ENCODE results near the gene C1orf198. TPM values are rescaled to one million over a fixed set of nuclear protein-coding genes. Genes with fewer than 3 reads are reported as not detected.

C1orf198 gene
- polyA plus RNA-seq, 1 donor (not counting 4 experiments of a cell fraction or from before 2014, with no cell fraction given) = 6.8 TPM

DNA sequence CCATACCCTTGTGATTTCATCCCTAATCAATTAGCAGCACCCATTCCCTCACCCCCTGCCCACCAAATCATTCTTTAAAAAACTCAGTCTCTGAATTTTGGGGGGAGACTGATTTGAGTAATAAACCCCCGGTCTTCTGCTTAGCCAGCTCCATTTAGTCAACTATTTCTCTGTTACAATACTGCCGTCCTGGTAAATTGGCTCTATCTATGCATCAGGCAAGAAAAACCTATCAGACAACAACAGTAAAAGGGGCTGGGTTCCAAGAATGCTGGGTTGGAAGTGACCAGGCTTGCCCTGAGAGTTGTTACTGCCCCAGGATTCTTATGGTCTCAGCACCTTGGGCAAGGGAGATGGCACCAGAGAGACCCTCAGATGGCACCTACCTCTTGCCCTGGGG is 16.3 kb upstream of the C1orf198 start:
- no peak overlapping the region for H3K9ac ChIP-seq (ENCODE audit: control insufficient read depth, extremely low read depth, insufficient read depth, low read length)
- FAIRE-seq (no peak), DNase-seq (ENCODE audit: low read depth, low spot score) (no peak)
- H3K4me2 ChIP-seq (ENCODE audit: control insufficient read depth, extremely low read depth, insufficient read depth, low read depth, low read length) = no peak overlapping the region
- no peaks in the 10 kb centered on the region for H3K36me3 ChIP-seq (ENCODE audit: control insufficient read depth in 2 of 2, extremely low read depth in 1 of 2, insufficient read depth in 2 of 2, low read length in 2 of 2)
- H3K79me2 ChIP-seq (ENCODE audit: control insufficient read depth, insufficient read depth, low read length) = no peaks in the 10 kb centered on the region
- no peak overlapping the region for H3K27ac ChIP-seq (ENCODE audit: control insufficient read depth, insufficient read depth, low read length)
- H3K9me1 ChIP-seq (ENCODE audit: control insufficient read depth, extremely low read depth, insufficient read depth, low read length) = no peaks in the 10 kb centered on the region
- H4K20me1 ChIP-seq (ENCODE audit: control insufficient read depth, extremely low read depth, insufficient read depth, low read length) = no peaks in the 10 kb centered on the region
- no peak overlapping the region for H2AFZ ChIP-seq (ENCODE audit: control insufficient read depth, low read length)
- TF ChIP-seq, protein P1, sequence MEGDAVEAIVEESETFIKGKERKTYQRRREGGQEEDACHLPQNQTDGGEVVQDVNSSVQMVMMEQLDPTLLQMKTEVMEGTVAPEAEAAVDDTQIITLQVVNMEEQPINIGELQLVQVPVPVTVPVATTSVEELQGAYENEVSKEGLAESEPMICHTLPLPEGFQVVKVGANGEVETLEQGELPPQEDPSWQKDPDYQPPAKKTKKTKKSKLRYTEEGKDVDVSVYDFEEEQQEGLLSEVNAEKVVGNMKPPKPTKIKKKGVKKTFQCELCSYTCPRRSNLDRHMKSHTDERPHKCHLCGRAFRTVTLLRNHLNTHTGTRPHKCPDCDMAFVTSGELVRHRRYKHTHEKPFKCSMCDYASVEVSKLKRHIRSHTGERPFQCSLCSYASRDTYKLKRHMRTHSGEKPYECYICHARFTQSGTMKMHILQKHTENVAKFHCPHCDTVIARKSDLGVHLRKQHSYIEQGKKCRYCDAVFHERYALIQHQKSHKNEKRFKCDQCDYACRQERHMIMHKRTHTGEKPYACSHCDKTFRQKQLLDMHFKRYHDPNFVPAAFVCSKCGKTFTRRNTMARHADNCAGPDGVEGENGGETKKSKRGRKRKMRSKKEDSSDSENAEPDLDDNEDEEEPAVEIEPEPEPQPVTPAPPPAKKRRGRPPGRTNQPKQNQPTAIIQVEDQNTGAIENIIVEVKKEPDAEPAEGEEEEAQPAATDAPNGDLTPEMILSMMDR (optimal IDR thresholded peaks at IDR 0.05 in 1 of 3, IDR thresholded peaks at IDR 0.05 in 1 of 3, conservative IDR thresholded peaks at IDR 0.05 in 1 of 3; ENCODE audit: extremely low read depth in 1 of 3, insufficient read depth in 2 of 3, low read length in 3 of 3) = no peak
- no peak for TF ChIP-seq EZH2 (IDR thresholded peaks at IDR 0.05; ENCODE audit: low read length)
- dilution Hi-C loops (cut with MboI; ENCODE audit: extremely low pct_ligation_motif_present, low sequenced_read_pairs) = no loop called here
- no peaks in the 10 kb centered on the region for H3K4me1 ChIP-seq (ENCODE audit: control insufficient read depth, extremely low read depth, insufficient read depth, low read length)
- H3K9me3 ChIP-seq (ENCODE audit: control insufficient read depth, low read depth, low read length) = peaks cover 3% of the 10 kb centered on the region
- no peaks in the 10 kb centered on the region for H3K27me3 ChIP-seq (ENCODE audit: control insufficient read depth, extremely low read depth, insufficient read depth, low read length)
- no peak overlapping the region for H3K4me3 ChIP-seq (ENCODE audit: control insufficient read depth in 2 of 3, extremely low read depth in 1 of 3, insufficient read depth in 2 of 3, low read depth in 1 of 3, low read length in 3 of 3)

DNA sequence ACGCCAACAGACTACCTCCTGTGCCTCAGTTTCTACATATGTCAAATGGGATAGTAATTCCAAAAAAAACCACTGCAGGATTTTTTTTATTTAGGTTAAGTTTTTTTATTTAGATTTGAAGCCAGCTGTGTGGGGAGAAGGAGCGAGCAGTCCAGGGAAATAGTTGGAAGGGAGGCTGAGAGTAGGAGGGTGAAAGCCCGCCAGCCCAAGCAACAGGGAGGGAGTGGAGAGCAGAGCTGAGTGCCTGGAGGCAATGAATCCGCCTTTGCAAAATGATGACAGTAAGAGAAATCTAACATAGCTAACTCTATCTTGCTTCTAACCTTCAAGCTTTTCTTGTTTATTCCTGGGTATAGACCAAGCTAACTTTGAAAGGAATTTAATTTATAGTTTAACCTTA is 15.6 kb upstream of the C1orf198 start:
- dilution Hi-C loops (cut with MboI; ENCODE audit: extremely low pct_ligation_motif_present, low sequenced_read_pairs) = no loop called here
- DNase-seq (ENCODE audit: low read depth, low spot score) (no peak), FAIRE-seq (no peak)
- TF ChIP-seq, protein P1 (optimal IDR thresholded peaks at IDR 0.05 in 1 of 3, IDR thresholded peaks at IDR 0.05 in 1 of 3, conservative IDR thresholded peaks at IDR 0.05 in 1 of 3; ENCODE audit: extremely low read depth in 1 of 3, insufficient read depth in 2 of 3, low read length in 3 of 3) = no peak
- no peak for TF ChIP-seq EZH2 (IDR thresholded peaks at IDR 0.05; ENCODE audit: low read length)
- Histone ChIP-seq H3K79me2 (ENCODE audit: control insufficient read depth, insufficient read depth, low read length) (no peaks in the 10 kb centered on the region), H3K27ac (ENCODE audit: control insufficient read depth, insufficient read depth, low read length) (no peak overlapping the region), H3K9me1 (ENCODE audit: control insufficient read depth, extremely low read depth, insufficient read depth, low read length) (no peaks in the 10 kb centered on the region), H3K4me3 (ENCODE audit: control insufficient read depth in 2 of 3, extremely low read depth in 1 of 3, insufficient read depth in 2 of 3, low read depth in 1 of 3, low read length in 3 of 3) (no peak overlapping the region), H3K9me3 (ENCODE audit: control insufficient read depth, low read depth, low read length) (peaks cover 3% of the 10 kb centered on the region), H3K27me3 (ENCODE audit: control insufficient read depth, extremely low read depth, insufficient read depth, low read length) (no peaks in the 10 kb centered on the region), H2AFZ (ENCODE audit: control insufficient read depth, low read length) (no peak overlapping the region), H3K9ac (ENCODE audit: control insufficient read depth, extremely low read depth, insufficient read depth, low read length) (no peak overlapping the region), H3K36me3 (ENCODE audit: control insufficient read depth in 2 of 2, extremely low read depth in 1 of 2, insufficient read depth in 2 of 2, low read length in 2 of 2) (no peaks in the 10 kb centered on the region), H3K4me1 (ENCODE audit: control insufficient read depth, extremely low read depth, insufficient read depth, low read length) (no peaks in the 10 kb centered on the region), H4K20me1 (ENCODE audit: control insufficient read depth, extremely low read depth, insufficient read depth, low read length) (no peaks in the 10 kb centered on the region), H3K4me2 (ENCODE audit: control insufficient read depth, extremely low read depth, insufficient read depth, low read depth, low read length) (no peak overlapping the region)

All from keratinocyte (primary cell).